ENCODE results near the gene CLPSL1. TPM values are rescaled to one million over a fixed set of nuclear protein-coding genes. Genes with fewer than 3 reads are reported as not detected.

CLPSL1 gene
- total RNA-seq, 4 donors from 2014 or later = not detected

GRCh38 chr6:35795453-35796071 is 14.7 kb downstream of the CLPSL1 start:
- Histone ChIP-seq H3K9me3 (no peaks in the 10 kb centered on the region), H3K4me3 (no peak overlapping the region), H3K27me3 (peaks cover 3% of the 10 kb centered on the region), H3K4me1 (no peaks in the 10 kb centered on the region), H3K27ac (no peak overlapping the region), H3K36me3 (no peaks in the 10 kb centered on the region)
- no peak for DNase-seq (ENCODE audit: low spot score in 2 of 2)
- 89% methylated on average over 11 of the region's 11 CpGs for WGBS
- TF ChIP-seq POLR2A (IDR thresholded peaks at IDR 0.05) (no peak), CTCF (IDR thresholded peaks at IDR 0.05) (no peak), EP300 (IDR thresholded peaks at IDR 0.05) (no peak), POLR2AphosphoS5 (IDR thresholded peaks at IDR 0.05) (no peak)

DNA sequence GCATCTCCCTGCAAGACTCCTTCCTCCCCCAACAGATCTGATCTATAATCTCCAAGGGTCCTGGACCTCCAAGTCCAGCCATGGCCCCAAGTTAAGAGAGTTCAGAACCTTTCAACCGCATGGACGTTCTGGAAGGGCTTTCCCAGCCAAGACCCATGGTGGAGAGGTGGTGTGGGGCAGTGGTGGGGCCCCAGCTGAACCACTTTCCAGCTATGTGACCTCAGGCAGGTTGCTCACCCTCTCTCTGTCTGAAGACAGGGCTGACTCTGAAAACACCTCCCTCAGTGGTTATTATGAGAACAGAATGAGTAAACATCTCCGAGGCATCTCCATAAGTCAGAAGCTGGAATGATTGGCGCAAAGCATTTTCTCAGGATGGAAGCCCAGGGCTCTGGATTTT is 15.4 kb downstream of the CLPSL1 start:
- no peaks in the 10 kb centered on the region for H3K9me3 ChIP-seq
- DNase-seq (ENCODE audit: low spot score in 2 of 2) = no peak
- no peaks in the 10 kb centered on the region for H3K4me1 ChIP-seq
- WGBS = 71% methylated on average over 4 of the region's 4 CpGs
- no peak overlapping the region for H3K4me3 ChIP-seq
- TF ChIP-seq CTCF (IDR thresholded peaks at IDR 0.05) (no peak), EP300 (IDR thresholded peaks at IDR 0.05) (no peak), POLR2A (IDR thresholded peaks at IDR 0.05) (no peak), POLR2AphosphoS5 (IDR thresholded peaks at IDR 0.05) (no peak)
- H3K27ac ChIP-seq = no peak overlapping the region
- H3K36me3 ChIP-seq = no peaks in the 10 kb centered on the region
- peaks cover 3% of the 10 kb centered on the region for H3K27me3 ChIP-seq

DNA sequence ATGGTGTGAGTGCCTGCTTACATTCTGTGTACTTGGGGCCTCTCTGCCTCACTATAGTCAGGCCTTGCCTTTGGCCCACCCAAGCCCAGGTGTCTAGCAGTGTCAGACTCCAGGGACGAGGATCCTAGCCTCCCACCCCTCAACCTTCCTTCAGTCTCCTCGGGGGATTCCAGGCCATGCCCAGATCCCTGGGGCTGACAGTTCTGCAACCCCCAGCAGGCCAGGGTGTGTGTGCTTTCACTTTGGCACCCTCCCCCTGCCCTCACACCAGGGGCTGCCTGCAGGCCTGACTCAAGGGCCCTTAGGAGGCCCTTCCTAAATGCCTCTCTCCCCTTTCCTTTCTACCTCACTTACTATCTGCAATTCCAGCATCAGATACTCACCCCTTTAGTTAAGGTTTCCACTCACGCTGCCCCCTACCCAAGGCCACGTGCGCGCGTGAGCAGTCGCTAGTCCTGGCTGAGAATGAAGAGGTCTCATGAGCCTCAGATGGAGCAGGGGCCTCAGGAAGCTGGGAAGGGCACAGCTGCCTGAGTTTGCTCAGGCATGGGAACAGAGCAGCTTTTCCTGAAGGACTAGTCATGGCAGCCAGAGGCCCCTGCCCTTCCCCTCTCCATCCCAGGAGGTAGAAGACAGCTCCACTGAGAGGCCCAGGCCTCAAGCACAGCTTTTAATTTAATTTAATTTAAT is 17.2 kb downstream of the CLPSL1 start:
- Histone ChIP-seq H3K4me1 (no peaks in the 10 kb centered on the region), H3K36me3 (no peaks in the 10 kb centered on the region), H3K27ac (no peak overlapping the region), H3K27me3 (peaks cover 3% of the 10 kb centered on the region), H3K9me3 (no peaks in the 10 kb centered on the region), H3K4me3 (no peak overlapping the region)
- DNase-seq (ENCODE audit: low spot score in 2 of 2) = no peak
- 86% methylated on average over 8 of the region's 8 CpGs for WGBS
- no peak for TF ChIP-seq EP300 (IDR thresholded peaks at IDR 0.05)
- TF ChIP-seq CTCF (IDR thresholded peaks at IDR 0.05) = no peak
- no peak for TF ChIP-seq POLR2AphosphoS5 (IDR thresholded peaks at IDR 0.05)
- no peak for TF ChIP-seq POLR2A (IDR thresholded peaks at IDR 0.05)

GRCh38 chr6:35798706-35799105 is 17.9 kb downstream of the CLPSL1 start:
- no peak overlapping the region for H3K4me3 ChIP-seq
- H3K4me1 ChIP-seq = no peaks in the 10 kb centered on the region
- WGBS = 74% methylated on average over 5 of the region's 5 CpGs
- DNase-seq (ENCODE audit: low spot score in 2 of 2) = no peak
- H3K27ac ChIP-seq = no peak overlapping the region
- TF ChIP-seq EP300 (IDR thresholded peaks at IDR 0.05) = no peak
- TF ChIP-seq CTCF (IDR thresholded peaks at IDR 0.05) = no peak
- TF ChIP-seq POLR2AphosphoS5 (IDR thresholded peaks at IDR 0.05) = no peak
- TF ChIP-seq POLR2A (IDR thresholded peaks at IDR 0.05) = no peak
- H3K36me3 ChIP-seq = no peaks in the 10 kb centered on the region
- peaks cover 3% of the 10 kb centered on the region for H3K27me3 ChIP-seq
- H3K9me3 ChIP-seq = no peaks in the 10 kb centered on the region

DNA sequence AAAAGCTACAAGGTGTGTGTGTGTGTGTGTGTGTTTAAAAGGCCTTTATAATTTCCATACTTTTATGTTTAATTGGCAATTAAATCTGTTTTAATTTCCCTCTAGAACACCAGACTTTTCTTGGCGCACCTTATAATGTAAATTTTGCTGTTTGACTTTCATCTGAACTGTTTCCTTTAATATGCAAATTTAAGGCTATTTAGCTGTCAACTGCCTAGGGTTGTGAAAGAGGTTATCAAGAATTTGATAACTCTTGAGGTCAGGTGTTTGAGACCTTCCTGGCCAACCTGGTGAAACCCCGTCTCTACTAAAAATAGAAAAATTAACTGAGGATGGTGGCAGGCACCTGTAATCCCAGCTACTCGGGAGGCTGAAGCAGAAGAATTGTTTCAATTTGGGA is 20.3 kb downstream of the CLPSL1 start:
- peaks cover 21% of the 10 kb centered on the region for H3K27me3 ChIP-seq
- no peak overlapping the region for H3K4me3 ChIP-seq
- WGBS = 78% methylated on average over 3 of the region's 3 CpGs
- peaks cover 5% of the 10 kb centered on the region for H3K4me1 ChIP-seq
- no peaks in the 10 kb centered on the region for H3K36me3 ChIP-seq
- no peak overlapping the region for H3K27ac ChIP-seq
- no peak for DNase-seq (ENCODE audit: low spot score in 2 of 2)
- TF ChIP-seq POLR2A (IDR thresholded peaks at IDR 0.05) = no peak
- no peak for TF ChIP-seq EP300 (IDR thresholded peaks at IDR 0.05)
- TF ChIP-seq CTCF (IDR thresholded peaks at IDR 0.05) = no peak
- no peak for TF ChIP-seq POLR2AphosphoS5 (IDR thresholded peaks at IDR 0.05)
- H3K9me3 ChIP-seq = no peaks in the 10 kb centered on the region
